GM12878 (cell line): ENCODE measurements around the gene SBK2. TPM values are rescaled to one million over a fixed set of nuclear protein-coding genes. Genes with fewer than 3 reads are reported as not detected.

Source experiments
- ATAC-seq: fragments of 200-7000 bp; cut with Tn5 transposase; 3 replicates; pipeline ENCODE4 v1.9.1; 2020; ENCODE audit warnings: mild to moderate bottlenecking, moderate library complexity
- BruUV-seq: library from RNA; stranded (reverse); fragments of 400-500 nt; replicated peaks from 2 replicates; lab custom pipeline; 2021; lab: Mats Ljungman, UMichigan
- CTCF ChIA-PET: fragments of 300-600 bp; sonication (Branson Sonifier 250); formaldehyde crosslinking; extraction: SDS; loops from one replicate; lab custom pipeline; 2021; ENCODE audit warnings: inconsistent platforms; lab: Yijun Ruan, JAX
- POLR2A ChIA-PET: fragments of 350-600 bp; formaldehyde crosslinking; extraction: SDS; loops from one replicate; lab custom pipeline; 2021; ENCODE audit warnings: inconsistent platforms; lab: Charles Lee
- RAD21 ChIA-PET: fragments of 300-600 bp; sonication (Branson Sonifier 250); formaldehyde crosslinking; loops from one replicate; lab custom pipeline; 2023; ENCODE audit warnings: antibody characterized with exemption; ENCODE audit not compliant: unreplicated experiment; lab: Charles Lee
- SMC1A ChIA-PET: fragments of 300-600 bp; sonication (Branson Sonifier 250); formaldehyde crosslinking; loops from one replicate; lab custom pipeline; 2023; ENCODE audit not compliant: unreplicated experiment, uncharacterized antibody; lab: Charles Lee
- DNase-seq: peaks from one replicate; pipeline ENCODE4 v3.0.0-alpha.2; 2011; ENCODE audit warnings: low read depth, low spot score
- FAIRE-seq: peaks from 3 replicates; lab custom pipeline; 2011; peaks lifted over from hg19 to GRCh38; lab: Jason Lieb, UNC
- H2AFZ ChIP-seq: 2 replicates; pipeline ENCODE4 v1.6.0; 2011; ENCODE audit warnings: low read depth, low read length, control low read depth; ENCODE audit not compliant: control insufficient read depth
- H3K27ac ChIP-seq: 2 replicates; pipeline ENCODE4 v1.5.1; 2011; ENCODE audit warnings: control low read depth; ENCODE audit not compliant: control insufficient read depth, insufficient read depth
- H3K27me3 ChIP-seq, 2 experiments: replicated peaks in 1 of 2; 2 replicates each; pipeline versions ENCODE4 v1.6.0 to v1.6.1; 2011; ENCODE audit warnings: low read length in 1 of 2; ENCODE audit not compliant: control insufficient read depth in 2 of 2, insufficient read depth in 2 of 2
- H3K36me3 ChIP-seq, 2 experiments: 2 replicates each; pipeline ENCODE4 v1.5.1; 2011; ENCODE audit warnings: low read length in 1 of 2; ENCODE audit not compliant: control insufficient read depth in 2 of 2, insufficient read depth in 2 of 2
- H3K4me1 ChIP-seq: 2 replicates; pipeline ENCODE4 v1.6.1; 2011; ENCODE audit warnings: mild to moderate bottlenecking, low read length, moderate library complexity, mixed read lengths; ENCODE audit not compliant: control insufficient read depth, insufficient read depth
- H3K4me2 ChIP-seq: 2 replicates; pipeline ENCODE4 v1.6.0; 2011; ENCODE audit warnings: control low read depth; ENCODE audit not compliant: control insufficient read depth, insufficient read depth
- H3K4me3 ChIP-seq: fragments of 200-600 bp; sonication (generic); 2 replicates; pipeline ENCODE4 v1.5.1; 2016
- H3K79me2 ChIP-seq: 2 replicates; pipeline ENCODE4 v1.6.0; 2011; ENCODE audit warnings: low read length; ENCODE audit not compliant: control insufficient read depth, insufficient read depth
- H3K9ac ChIP-seq: 2 replicates; pipeline ENCODE4 v1.8.0; 2011; ENCODE audit warnings: low read length, control low read depth, mixed read lengths; ENCODE audit not compliant: control insufficient read depth, insufficient read depth
- H3K9me3 ChIP-seq: replicated peaks from 3 replicates; pipeline ENCODE4 v1.5.1; 2011; ENCODE audit warnings: mild to moderate bottlenecking, low read length; ENCODE audit not compliant: control insufficient read depth, insufficient read depth
- H4K20me1 ChIP-seq: 2 replicates; pipeline ENCODE4 v1.6.0; 2011; ENCODE audit not compliant: control insufficient read depth, insufficient read depth
- IKZF2 ChIP-seq, 2 experiments: fragments of 450-650 bp; IDR thresholded peaks; 2 replicates each; pipeline ENCODE4 v1.6.1; 2017; ENCODE audit warnings: mild to moderate bottlenecking in 2 of 2, moderate library complexity in 2 of 2
- RUNX3 ChIP-seq: IDR thresholded peaks from 2 replicates; pipeline ENCODE4 v1.6.1; 2012; ENCODE audit warnings: low read length, inconsistent platforms
- WGBS: methylation state at CpG from one replicate; pipeline ENCODE4 v1.1.6; 2016; ENCODE audit warnings: low lambda C conversion rate; ENCODE audit not compliant: insufficient replicate concordance, insufficient coverage; ENCODE audit errors: missing lambda C conversion rate; 5-methylcytosine and 5-hydroxymethylcytosine counted together
- in situ Hi-C: fragments of 300-500 bp; cut with MboI; formaldehyde crosslinking; loops from 9 replicates; pipeline ENCODE4 v1.14.3; 2018; ENCODE audit warnings: mixed read lengths
- intact Hi-C: fragments of 100-400 bp; cut with micrococcal nuclease; formaldehyde crosslinking; loops from one replicate; pipeline ENCODE4 v1.14.2; 2022; ENCODE audit not compliant: unreplicated experiment
- polyA plus RNA-seq, 11 experiments: library from polyadenylated mRNA; depleted of rRNA in 4 of 11; unstranded in 6 of 11; stranded (reverse) in 5 of 11; fragments of >200 nt; fragmentation: Nextera tagmentation in 4 of 11; fragmentation: Illumina TruSeq in 1 of 11; extraction: Ambion mirVana in 4 of 11; extraction: Trizol in 1 of 11; gene quantifications; 1 replicate in 1 of 11; 2 replicates in 10 of 11; pipeline versions ENCODE4 v1.2.1 to v1.2.3, GENCODE V29; 2011 to 2016; ENCODE audit warnings: inconsistent platforms in 2 of 11, missing spikeins in 2 of 11, low read depth in 1 of 11
- total RNA-seq, 4 experiments: library from RNA; depleted of rRNA in 3 of 4; stranded (reverse); fragments of >200 nt in 3 of 4; fragmentation: Illumina TruSeq in 1 of 4; extraction: Trizol in 1 of 4; gene quantifications; 2 replicates each; pipeline versions ENCODE4 v1.2.1 to v1.2.3, GENCODE V29; 2013 to 2021
- TF ChIP-seq, protein P1 (sequence below): fragments of 450-650 bp; IDR thresholded peaks from 2 replicates; pipeline ENCODE4 v1.6.1; 2016; ENCODE audit warnings: mild to moderate bottlenecking
- TF ChIP-seq, protein P2 (sequence below): fragments of 450-650 bp; IDR thresholded peaks from 2 replicates; pipeline ENCODE4 v1.6.1; 2016; ENCODE audit warnings: mild to moderate bottlenecking

Gene SBK2
- total and polyA plus RNA-seq, 10 of the 15 experiments (the other 5 are each of a cell fraction or from before 2014, with no cell fraction given), result not detected

DNA sequence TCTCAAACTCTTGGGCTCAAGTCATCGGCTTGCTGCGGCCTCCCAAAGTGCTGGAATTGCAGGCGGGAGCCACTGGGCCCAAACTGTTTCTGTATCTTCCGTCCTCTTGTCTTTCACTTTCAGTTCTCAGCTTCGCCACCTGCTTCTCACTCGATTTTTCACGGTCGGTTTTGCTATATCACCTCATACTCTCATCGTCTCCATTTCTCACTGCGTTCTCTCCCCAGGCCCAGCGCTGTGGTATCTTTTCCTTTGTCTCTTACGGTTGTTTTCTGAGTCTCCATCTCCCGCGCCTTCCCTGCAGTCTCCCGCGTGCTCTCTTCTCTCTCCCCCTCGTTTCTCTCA is 33.8 kb downstream of the SBK2 start (continued):
- TF ChIP-seq RUNX3, result no peak

DNA sequence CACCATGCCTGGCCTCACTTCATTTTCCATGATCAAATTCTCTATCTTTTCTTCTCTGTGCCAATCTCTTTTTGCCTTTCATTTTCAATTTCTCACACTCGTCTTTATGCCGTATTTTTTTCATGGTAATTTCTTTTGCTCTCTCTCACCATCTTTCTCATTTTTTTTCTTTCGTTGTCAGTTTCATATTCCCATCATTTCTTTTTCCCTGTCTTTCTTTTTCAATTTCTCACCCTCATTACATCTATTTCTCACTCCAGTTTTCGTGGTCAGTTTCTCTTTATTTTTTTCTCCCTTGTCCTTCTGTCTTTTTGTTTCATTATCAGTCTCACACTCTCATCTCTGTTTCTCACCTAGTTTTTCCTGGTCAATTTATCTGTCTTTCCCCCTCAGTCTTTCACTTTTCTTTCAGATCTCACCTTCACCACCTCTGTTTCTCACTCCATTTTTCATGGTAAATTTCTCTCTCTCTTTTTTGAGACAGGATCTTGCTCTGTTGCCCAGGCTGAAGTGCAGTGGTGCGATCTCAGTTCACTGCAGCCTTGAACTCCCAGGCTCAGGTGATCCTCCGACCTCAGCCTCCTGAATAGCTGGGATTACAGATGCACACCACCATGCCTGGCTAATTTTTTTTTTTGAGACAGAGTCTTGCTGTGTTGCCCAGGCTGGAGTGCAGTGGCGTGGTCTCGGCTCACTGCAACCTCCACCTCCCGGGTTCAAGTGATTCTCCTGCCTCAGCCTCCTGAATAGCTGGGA is 34.6 kb downstream of the SBK2 start:
- ChIA-PET RAD21 (no interaction called here), CTCF (interaction anchor here (1.4 to 3.7 kb wide), 2 partner anchors 35 to 362 kb away, joined by 3 to 88 read pairs; no protein-coding TSS in a partner anchor), SMC1A (no interaction called here), POLR2A (no interaction called here)
- H3K36me3 ChIP-seq, result no peaks in the 10 kb centered on the region
- no TSS peak for BruUV-seq
- in situ Hi-C loops, result no loop called here
- no peaks in the 10 kb centered on the region for H3K9me3 ChIP-seq
- 70% methylated on average over 9 of the region's 9 CpGs for WGBS
- no peak overlapping the region for H3K27ac ChIP-seq
- no peak overlapping the region for H3K9ac ChIP-seq
- ATAC-seq (no peak), FAIRE-seq (no peak), DNase-seq (no peak)
- H4K20me1 ChIP-seq, result no peaks in the 10 kb centered on the region
- H3K4me2 ChIP-seq, result no peak overlapping the region
- intact Hi-C loops, result loop anchor here (2.0 kb wide), 1 partner anchor 362 kb away; no protein-coding TSS in a partner anchor
- no peaks in the 10 kb centered on the region for H3K27me3 ChIP-seq
- H3K4me1 ChIP-seq, result peaks cover 5% of the 10 kb centered on the region
- TF ChIP-seq, protein P1, sequence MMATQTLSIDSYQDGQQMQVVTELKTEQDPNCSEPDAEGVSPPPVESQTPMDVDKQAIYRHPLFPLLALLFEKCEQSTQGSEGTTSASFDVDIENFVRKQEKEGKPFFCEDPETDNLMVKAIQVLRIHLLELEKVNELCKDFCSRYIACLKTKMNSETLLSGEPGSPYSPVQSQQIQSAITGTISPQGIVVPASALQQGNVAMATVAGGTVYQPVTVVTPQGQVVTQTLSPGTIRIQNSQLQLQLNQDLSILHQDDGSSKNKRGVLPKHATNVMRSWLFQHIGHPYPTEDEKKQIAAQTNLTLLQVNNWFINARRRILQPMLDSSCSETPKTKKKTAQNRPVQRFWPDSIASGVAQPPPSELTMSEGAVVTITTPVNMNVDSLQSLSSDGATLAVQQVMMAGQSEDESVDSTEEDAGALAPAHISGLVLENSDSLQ, result no peak
- TF ChIP-seq IKZF2 (IDR thresholded peaks at IDR 0.05), result peak; percentile 35 to 54; a peak in 2 of 4 replicates
- TF ChIP-seq, protein P2, sequence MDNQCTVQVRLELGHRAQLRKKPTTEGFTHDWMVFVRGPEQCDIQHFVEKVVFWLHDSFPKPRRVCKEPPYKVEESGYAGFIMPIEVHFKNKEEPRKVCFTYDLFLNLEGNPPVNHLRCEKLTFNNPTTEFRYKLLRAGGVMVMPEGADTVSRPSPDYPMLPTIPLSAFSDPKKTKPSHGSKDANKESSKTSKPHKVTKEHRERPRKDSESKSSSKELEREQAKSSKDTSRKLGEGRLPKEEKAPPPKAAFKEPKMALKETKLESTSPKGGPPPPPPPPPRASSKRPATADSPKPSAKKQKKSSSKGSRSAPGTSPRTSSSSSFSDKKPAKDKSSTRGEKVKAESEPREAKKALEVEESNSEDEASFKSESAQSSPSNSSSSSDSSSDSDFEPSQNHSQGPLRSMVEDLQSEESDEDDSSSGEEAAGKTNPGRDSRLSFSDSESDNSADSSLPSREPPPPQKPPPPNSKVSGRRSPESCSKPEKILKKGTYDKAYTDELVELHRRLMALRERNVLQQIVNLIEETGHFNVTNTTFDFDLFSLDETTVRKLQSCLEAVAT, result 0 out of 2 replicates have a peak, but pooled peaks have one; percentile 21
- no peaks in the 10 kb centered on the region for H3K79me2 ChIP-seq
- H2AFZ ChIP-seq, result no peak overlapping the region
- no peak overlapping the region for H3K4me3 ChIP-seq
